GM12892 (cell line): Measurements from ENCODE around the gene SELL.
"Not testable (repeated sequence)": the region's sequence is repeated elsewhere in the genome, so short reads cannot be mapped to it uniquely, and the experiment has no call there.

Experiments used
- POLR2A ChIP-seq: IDR thresholded peaks from 2 replicates; pipeline ENCODE4 v1.6.1; 2011; ENCODE audit warnings: low read depth, low read length, control low read depth
- POLR2AphosphoS5 ChIP-seq: IDR thresholded peaks from 2 replicates; pipeline ENCODE4 v1.6.1; 2011; ENCODE audit warnings: low read depth, low read length, control low read depth
- TAF1 ChIP-seq: IDR thresholded peaks from 2 replicates; pipeline ENCODE4 v1.6.1; 2011; ENCODE audit warnings: low read depth, mild to moderate bottlenecking, control low read depth, low read length, borderline replicate concordance

DNA sequence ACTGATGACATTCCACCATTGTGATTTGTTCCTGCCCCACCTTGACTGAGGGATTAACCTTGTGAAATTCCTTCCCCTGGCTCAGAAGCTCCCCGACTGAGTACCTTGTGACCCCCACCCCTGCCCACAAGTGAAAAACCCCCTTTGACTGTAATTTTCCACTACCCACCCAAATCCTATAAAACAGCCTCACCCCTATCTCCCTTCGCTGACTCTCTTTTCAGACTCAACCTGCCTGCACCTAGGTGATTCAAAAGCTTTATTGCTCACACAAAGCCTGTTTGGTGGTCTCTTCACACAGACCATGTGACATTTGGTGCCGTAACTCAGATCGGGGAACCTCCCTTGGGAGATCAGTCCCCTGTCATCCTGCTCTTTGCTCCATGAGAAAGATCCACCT, 28.3 kb downstream of the SELL start:
- not testable (repeated sequence) for TF ChIP-seq POLR2A, POLR2AphosphoS5, TAF1
